GM06990 (cell line): Measurements from ENCODE around the gene NPAS3.

Source experiments
- DNase-seq: peaks from one replicate; pipeline ENCODE4 v3.0.0-alpha.2; 2011; ENCODE audit not compliant: insufficient read length; ENCODE audit errors: extremely low read depth
- H3K27me3 ChIP-seq: replicated peaks from 2 replicates; pipeline ENCODE4 v1.6.0; 2011; ENCODE audit warnings: low read length; ENCODE audit not compliant: control insufficient read depth, insufficient read depth
- H3K36me3 ChIP-seq: 2 replicates; pipeline ENCODE4 v1.5.1; 2011; ENCODE audit warnings: low read length; ENCODE audit not compliant: control insufficient read depth, insufficient read depth
- H3K4me3 ChIP-seq: replicated peaks from 2 replicates; pipeline ENCODE4 v1.5.1; 2011; ENCODE audit warnings: low read depth, mild to moderate bottlenecking, control low read depth, low read length
- TF ChIP-seq, protein P1 (sequence below): IDR thresholded peaks from 2 replicates; pipeline ENCODE4 v1.5.1; 2011; ENCODE audit warnings: low read length, control low read depth, mild to moderate bottlenecking, inconsistent platforms; ENCODE audit not compliant: insufficient read depth, poor library complexity, severe bottlenecking

The NPAS3 gene

DNA sequence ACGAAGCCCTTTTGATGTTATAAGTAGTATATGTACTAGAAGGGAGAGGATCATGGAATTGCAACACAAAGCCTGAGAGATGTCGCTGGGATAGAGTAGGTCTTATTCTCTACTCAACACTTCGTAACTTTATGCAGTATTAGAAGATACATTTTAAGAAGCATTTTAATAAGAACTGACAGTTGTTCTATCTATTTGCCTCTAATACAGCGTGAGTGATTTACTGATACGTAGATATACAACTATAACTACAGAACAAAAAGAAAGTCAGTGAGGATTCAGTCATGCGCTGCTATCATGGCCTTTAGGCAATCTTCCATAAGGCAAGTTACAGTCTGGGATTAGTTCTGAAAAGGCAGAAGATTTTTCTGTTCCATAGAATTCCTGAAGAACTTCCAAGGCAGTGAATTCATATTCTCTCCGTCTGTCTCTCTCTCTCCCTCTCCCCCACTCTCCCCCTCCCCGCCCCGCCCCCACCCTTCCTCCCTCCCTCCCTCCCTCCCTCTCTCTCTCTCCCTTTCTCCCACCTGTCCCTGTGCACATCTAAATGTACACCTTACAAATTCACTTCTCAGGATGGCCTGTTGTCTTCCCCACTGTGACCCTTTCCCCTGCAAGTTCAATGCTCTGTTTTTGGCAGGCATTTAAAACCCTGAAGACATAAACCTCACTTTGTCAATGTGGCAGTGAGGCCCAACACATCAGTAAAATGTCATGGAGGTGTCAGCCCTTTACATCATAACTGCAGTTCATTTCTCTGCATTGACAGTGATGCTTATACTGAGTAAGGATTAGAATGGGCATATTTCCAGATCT lies 541.6 kb downstream of the NPAS3 start:
- Histone ChIP-seq H3K27me3 (peaks cover 2% of the 10 kb centered on the region), H3K36me3 (no peaks in the 10 kb centered on the region), H3K4me3 (no peak overlapping the region)
- TF ChIP-seq, protein P1, sequence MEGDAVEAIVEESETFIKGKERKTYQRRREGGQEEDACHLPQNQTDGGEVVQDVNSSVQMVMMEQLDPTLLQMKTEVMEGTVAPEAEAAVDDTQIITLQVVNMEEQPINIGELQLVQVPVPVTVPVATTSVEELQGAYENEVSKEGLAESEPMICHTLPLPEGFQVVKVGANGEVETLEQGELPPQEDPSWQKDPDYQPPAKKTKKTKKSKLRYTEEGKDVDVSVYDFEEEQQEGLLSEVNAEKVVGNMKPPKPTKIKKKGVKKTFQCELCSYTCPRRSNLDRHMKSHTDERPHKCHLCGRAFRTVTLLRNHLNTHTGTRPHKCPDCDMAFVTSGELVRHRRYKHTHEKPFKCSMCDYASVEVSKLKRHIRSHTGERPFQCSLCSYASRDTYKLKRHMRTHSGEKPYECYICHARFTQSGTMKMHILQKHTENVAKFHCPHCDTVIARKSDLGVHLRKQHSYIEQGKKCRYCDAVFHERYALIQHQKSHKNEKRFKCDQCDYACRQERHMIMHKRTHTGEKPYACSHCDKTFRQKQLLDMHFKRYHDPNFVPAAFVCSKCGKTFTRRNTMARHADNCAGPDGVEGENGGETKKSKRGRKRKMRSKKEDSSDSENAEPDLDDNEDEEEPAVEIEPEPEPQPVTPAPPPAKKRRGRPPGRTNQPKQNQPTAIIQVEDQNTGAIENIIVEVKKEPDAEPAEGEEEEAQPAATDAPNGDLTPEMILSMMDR, result no peak
- DNase-seq, result no peak

DNA sequence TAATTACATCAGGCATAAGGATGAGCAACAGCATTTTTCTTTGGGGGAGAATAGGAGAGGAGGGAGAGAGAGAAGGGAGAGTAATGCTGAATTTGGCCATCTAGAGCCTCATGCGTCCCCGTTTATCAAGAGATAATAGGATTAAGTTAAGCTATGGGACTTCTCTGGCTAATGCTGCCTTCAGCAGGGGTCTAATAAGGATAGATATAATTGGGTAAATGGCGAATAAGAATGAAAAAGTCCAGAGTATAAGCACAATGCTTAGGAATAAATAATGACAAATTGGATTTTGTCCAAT lies 542.2 kb downstream of the NPAS3 start:
- Histone ChIP-seq H3K27me3 (peaks cover 2% of the 10 kb centered on the region), H3K4me3 (no peak overlapping the region), H3K36me3 (no peaks in the 10 kb centered on the region)
- TF ChIP-seq, protein P1, result no peak
- no peak for DNase-seq

DNA sequence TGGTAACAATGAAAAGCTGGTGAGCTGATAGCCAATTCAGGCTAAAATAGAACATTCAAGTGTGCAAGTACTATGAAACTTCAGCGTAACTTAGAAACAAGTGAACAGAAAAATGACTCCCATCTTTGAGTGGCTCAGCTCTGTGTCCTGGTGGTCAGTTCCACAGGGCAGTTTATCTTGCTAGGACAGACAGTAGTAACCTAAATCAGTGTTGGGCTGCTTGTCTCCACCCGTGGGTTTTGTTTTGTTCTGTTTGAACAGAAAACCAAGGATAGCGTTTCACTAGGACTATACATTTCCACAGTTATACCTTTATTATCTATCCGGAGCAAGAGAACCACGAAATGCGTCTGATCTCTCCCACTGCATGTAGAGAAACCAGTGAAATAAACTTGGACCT lies 544.4 kb downstream of the NPAS3 start:
- TF ChIP-seq, protein P1, result no peak
- no peaks in the 10 kb centered on the region for H3K36me3 ChIP-seq

DNA sequence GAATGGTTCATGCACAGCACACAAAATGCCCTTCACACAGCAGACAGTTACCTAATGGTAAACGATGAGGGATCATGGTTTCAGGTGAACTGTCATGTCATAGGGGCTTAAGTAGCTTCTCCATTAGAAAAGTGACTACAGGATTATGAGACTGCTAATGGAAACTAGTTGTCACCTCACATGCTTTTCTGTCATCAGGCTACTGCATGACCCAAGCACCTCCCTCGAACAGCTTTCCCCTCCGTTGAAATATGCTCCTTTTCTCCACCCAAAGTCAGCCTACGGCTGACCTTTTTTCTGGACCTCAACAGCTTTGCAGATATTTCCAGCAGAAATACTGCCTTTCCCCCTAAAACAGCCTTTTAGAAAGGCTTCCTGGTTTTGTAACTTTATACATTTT lies 544.9 kb downstream of the NPAS3 start:
- H3K27me3 ChIP-seq, result peaks cover 2% of the 10 kb centered on the region
- no peak overlapping the region for H3K4me3 ChIP-seq
- DNase-seq, result no peak
- TF ChIP-seq, protein P1, result no peak
- no peaks in the 10 kb centered on the region for H3K36me3 ChIP-seq

More for the DNA sequence above, 544.4 kb downstream of the NPAS3 start:
- no peak for DNase-seq
- H3K4me3 ChIP-seq, result no peak overlapping the region
- H3K27me3 ChIP-seq, result peaks cover 2% of the 10 kb centered on the region

DNA sequence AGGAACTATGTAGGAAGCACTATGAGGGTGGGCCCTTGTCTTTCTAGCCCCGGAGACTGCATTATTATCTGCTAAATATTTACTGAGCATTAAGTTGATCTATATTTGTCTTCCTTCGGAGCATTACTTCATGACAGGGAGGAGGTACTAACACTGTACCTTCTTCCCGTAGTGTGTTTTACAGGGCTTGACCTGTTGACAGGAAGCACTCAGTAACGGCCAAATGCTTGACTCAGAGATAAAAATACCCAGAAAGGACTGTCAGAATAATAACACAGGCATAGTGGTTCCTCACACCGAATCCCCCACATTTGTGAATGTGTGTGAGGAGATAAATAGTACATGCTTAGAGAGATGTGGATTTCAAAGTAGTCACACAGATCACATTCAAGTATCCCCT lies 545.6 kb downstream of the NPAS3 start:
- DNase-seq, result no peak
- Histone ChIP-seq H3K36me3 (no peaks in the 10 kb centered on the region), H3K4me3 (no peak overlapping the region), H3K27me3 (peaks cover 2% of the 10 kb centered on the region)
- TF ChIP-seq, protein P1, result no peak

DNA sequence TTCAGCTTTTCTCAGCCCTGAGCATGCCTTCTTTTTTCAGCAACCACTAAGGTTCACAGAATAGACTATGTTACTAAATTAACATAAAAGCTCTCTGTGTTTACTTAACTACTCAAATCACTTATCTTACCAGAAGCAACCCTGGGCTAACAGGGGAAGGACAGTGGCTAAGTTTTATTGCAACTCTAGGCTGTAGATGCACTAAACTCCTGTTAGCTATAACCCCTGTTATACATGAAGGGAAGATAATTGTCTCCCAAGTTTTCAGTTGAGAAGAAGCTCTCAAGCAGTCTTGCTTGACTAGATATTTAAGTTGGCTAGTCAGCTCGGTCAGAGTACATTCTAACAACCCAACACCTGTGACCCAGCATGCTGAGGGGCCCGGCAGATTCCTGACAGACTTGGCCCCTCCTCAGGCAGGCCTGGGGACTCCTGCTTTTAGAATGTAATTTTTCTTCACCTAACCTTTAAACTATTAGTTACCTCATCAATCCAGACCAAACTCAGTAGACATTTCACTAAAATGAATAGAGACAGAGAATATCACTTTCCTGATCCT lies 547.7 kb downstream of the NPAS3 start:
- no peak for DNase-seq
- H3K27me3 ChIP-seq, result peaks cover 2% of the 10 kb centered on the region
- TF ChIP-seq, protein P1, result no peak
- no peaks in the 10 kb centered on the region for H3K36me3 ChIP-seq
- no peak overlapping the region for H3K4me3 ChIP-seq
